RWPE2 (cell line): ENCODE measurements around the gene EMX2.

Experiments
- ATAC-seq: fragments of 200-7000 bp; cut with Tn5 transposase; 3 replicates; pipeline ENCODE4 v1.9.1; 2021; ENCODE audit warnings: low read depth
- DNase-seq: peaks from one replicate; pipeline ENCODE4 v3.0.0-alpha.2; 2020; ENCODE audit warnings: low spot score
- H3K27ac ChIP-seq: fragments of 450-650 bp; 2 replicates; pipeline ENCODE4 v1.5.1; 2017; ENCODE audit warnings: mild to moderate bottlenecking; ENCODE audit not compliant: poor library complexity, severe bottlenecking
- H3K27me3 ChIP-seq: fragments of 250-450 bp; sonication (Bioruptor Pico); 2 replicates; pipeline ENCODE4 v1.5.1; 2021; ENCODE audit warnings: mild to moderate bottlenecking, moderate library complexity; ENCODE audit not compliant: insufficient read depth, poor library complexity, severe bottlenecking
- H3K36me3 ChIP-seq: fragments of 250-450 bp; sonication (Bioruptor Pico); 2 replicates; pipeline ENCODE4 v1.5.1; 2020; ENCODE audit warnings: low read depth, mild to moderate bottlenecking, moderate library complexity
- H3K4me1 ChIP-seq: fragments of 250-450 bp; sonication (Bioruptor Pico); 2 replicates; pipeline ENCODE4 v1.5.1; 2021; ENCODE audit warnings: mild to moderate bottlenecking, moderate library complexity; ENCODE audit not compliant: insufficient read depth, poor library complexity, severe bottlenecking
- H3K4me3 ChIP-seq: fragments of 250-450 bp; sonication (Bioruptor Pico); 2 replicates; pipeline ENCODE4 v1.5.1; 2021; ENCODE audit warnings: mild to moderate bottlenecking, moderate library complexity; ENCODE audit not compliant: severe bottlenecking
- H3K9me3 ChIP-seq: fragments of 250-450 bp; sonication (Bioruptor Pico); 2 replicates; pipeline ENCODE4 v1.5.1; 2021; ENCODE audit warnings: mild to moderate bottlenecking, moderate library complexity; ENCODE audit not compliant: severe bottlenecking
- CTCF ChIP-seq: fragments of 450-650 bp; IDR thresholded peaks from one replicate; pipeline ENCODE4 v1.5.1; 2017; ENCODE audit warnings: mild to moderate bottlenecking, moderate library complexity; ENCODE audit not compliant: poor library complexity, severe bottlenecking

The EMX2 gene

DNA sequence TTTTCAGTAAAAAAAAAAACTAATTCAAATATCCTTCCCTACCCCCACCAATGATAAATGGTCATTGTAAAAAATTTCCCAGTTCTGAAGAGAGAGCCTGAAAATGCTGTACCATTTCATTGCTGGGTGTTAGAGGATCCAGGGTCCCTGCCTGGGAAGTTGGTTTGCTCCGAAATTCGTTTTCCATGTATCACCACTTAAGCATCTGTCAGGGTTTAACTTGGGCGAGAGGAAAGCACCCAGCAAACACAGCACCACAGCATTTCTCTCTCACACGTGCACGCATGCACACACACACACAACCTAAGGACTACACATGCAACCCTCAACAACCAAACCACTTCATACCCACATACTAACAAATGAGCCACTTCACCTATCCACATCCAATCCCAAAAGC lies 42.1 kb upstream of the EMX2 start:
- no peak overlapping the region for H3K27ac ChIP-seq
- H3K27me3 ChIP-seq: peaks cover 3% of the 10 kb centered on the region
- no peak for TF ChIP-seq CTCF
- ATAC-seq (no peak), DNase-seq (no peak)
- no peak overlapping the region for H3K4me3 ChIP-seq
- H3K4me1 ChIP-seq: no peaks in the 10 kb centered on the region
- no peaks in the 10 kb centered on the region for H3K9me3 ChIP-seq
- no peaks in the 10 kb centered on the region for H3K36me3 ChIP-seq

DNA sequence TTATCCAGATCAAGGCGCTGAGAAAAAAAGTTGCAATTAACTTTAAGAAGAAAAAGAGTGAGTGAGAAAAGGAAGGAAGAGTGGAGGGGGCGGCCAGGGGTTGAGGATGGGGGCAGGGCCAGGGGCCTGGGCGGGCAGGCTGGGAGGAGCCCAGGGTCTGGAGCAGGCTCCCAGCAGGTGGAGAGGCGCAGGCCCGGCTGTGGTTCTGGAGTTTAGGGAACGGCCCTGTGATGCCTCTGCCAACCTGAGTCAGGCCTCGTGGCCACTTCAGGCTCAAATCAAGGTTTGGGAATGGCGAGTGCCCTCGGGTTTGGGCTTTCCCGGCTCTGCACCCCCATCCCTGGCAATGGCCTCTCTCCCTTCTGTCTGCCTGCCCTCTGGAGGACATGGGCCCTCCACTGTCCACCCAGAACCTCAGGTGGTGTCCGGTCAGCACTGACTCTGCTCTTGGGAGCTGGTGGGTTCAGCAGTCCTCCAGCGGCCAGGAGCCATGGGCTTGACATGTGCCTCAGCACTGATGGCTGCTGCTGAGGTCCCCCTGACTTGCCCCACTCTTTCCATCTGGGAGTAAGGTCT lies 41.0 kb upstream of the EMX2 start:
- H3K4me3 ChIP-seq: no peak overlapping the region
- H3K27me3 ChIP-seq: peaks cover 3% of the 10 kb centered on the region
- no peaks in the 10 kb centered on the region for H3K9me3 ChIP-seq
- no peak overlapping the region for H3K27ac ChIP-seq
- no peak for TF ChIP-seq CTCF
- no peak for ATAC-seq
- H3K4me1 ChIP-seq: no peaks in the 10 kb centered on the region
- no peaks in the 10 kb centered on the region for H3K36me3 ChIP-seq
- DNase-seq: no peak

DNA sequence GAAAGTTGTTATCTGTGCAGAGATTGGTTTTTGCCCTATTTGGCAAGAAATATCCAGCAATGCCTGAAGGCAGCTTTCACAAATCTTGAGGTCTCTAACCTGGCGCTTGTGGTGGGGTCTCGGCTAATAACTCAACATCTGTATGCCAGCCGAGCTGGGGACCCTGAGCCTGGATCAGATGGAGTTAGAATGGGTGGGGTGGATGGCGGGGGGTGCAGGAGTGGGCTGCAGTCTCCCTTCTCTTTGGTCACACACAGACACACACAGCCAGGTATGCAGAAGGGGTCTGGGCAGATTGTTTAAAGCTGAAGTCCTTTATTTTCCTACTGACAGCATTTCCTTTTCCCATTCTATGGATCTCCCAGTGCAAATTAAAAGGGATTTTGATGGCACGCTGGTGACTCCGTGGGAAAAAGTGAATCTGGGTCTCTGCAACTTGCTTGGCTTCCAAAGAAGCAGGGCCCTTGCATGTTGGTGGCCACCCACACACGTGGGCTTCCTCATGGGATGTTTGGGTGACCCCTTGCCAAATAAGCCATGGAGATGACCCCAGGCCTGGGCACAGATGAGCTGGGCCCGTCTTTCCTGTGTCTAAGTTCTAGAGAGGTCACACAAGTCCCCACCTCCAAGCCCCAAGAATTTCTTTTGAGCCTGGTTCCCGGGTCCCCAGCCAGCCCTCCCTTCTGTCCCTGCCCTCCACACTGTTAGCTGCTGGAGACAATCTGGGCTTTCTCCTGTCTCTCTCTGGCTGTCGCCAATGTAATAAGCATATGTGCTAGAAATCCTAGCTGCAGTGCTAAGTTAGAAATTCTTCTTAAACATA lies 39.9 kb upstream of the EMX2 start:
- no peaks in the 10 kb centered on the region for H3K36me3 ChIP-seq
- peaks cover 3% of the 10 kb centered on the region for H3K27me3 ChIP-seq
- H3K27ac ChIP-seq: no peak overlapping the region
- TF ChIP-seq CTCF: no peak
- DNase-seq (no peak), ATAC-seq (no peak)
- H3K9me3 ChIP-seq: no peaks in the 10 kb centered on the region
- H3K4me1 ChIP-seq: no peaks in the 10 kb centered on the region
- no peak overlapping the region for H3K4me3 ChIP-seq

GRCh38 chr10:117503244-117504205 lies 39.0 kb upstream of the EMX2 start:
- H3K27me3 ChIP-seq: peaks cover 3% of the 10 kb centered on the region
- peak; percentile 42; the same call in 1 of the 3 replicates for ATAC-seq
- H3K4me3 ChIP-seq: no peak overlapping the region
- no peak for DNase-seq
- H3K36me3 ChIP-seq: no peaks in the 10 kb centered on the region
- H3K9me3 ChIP-seq: no peaks in the 10 kb centered on the region
- TF ChIP-seq CTCF: peak; percentile 10
- no peak overlapping the region for H3K27ac ChIP-seq
- H3K4me1 ChIP-seq: no peaks in the 10 kb centered on the region
